ENCODE data around the gene GLCCI1. TPM values are rescaled to one million over a fixed set of nuclear protein-coding genes. Genes with fewer than 3 reads are reported as not detected.

The GLCCI1 gene
- total RNA-seq, result 25.5 TPM

DNA sequence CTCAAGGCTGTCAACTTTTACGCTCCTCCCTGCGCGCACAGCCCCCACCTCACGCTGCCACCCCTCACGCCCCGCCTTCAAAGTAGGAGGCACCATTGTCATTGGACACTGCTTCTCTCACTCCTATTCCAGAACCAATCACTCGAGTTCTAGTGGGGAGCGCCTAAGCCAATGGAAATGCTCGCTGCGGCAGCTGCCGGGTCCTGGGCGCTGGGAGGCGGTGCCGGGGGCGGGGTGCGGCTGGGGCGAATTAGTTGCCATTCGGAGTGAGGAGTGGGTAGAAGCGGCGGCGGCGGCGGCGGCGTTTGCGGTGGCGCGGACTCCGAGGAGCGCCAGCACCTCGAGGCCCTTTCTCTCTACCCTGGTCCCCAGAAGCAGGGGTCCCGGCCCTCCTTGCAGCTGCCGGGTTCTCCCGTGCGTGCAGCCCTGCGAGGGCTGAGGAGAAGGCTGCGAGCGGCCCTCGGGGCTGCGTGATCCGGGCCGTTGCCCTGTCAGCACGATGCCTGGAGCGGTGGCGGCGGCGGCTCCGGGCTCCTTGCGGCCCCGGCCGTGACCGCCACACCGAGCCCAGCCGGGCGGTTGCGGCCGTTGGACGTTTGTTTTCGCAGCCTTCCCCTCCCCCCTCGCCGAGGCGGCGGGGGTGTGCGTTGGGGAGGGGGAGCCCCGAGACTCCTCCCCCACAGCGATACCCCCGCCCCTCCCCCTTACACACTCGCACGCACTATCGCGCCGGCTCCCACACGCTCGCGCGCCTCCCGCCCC is at the start of gene GLCCI1:
GLCCI1 (plus strand) TSS at position 253 of the 762 bp plus-strand sequence. CDS start 555 bp downstream, outside the sequence.
- DNase-seq (ENCODE audit: low spot score), result peak; percentile 98

- DNase-seq (ENCODE audit: low spot score), result no peak
These were observed 49.1 kb upstream of the GLCCI1 start for GRCh38 chr7:7919449-7919945.

DNA sequence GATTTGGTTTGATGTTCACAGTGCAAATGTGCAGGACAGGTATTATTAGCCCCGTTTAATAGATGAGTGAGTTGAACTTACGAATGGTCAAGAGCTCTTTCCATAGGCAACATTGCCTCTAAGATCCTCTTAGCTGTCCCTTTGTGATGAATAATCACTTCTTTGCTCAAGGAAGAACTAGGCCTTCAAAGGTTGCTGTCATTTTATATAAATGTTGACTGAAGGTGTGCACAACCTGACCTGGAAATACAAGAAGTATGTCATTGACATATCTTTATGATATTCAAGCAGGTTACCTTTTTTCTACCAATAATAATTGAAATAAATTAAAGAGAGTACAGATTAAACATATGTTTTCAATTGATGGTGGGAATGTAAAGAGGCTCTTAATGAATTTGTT is 48.5 kb upstream of the GLCCI1 start:
- no peak for DNase-seq (ENCODE audit: low spot score)

GRCh38 chr7:7920481-7920880 is 48.1 kb upstream of the GLCCI1 start:
- no peak for DNase-seq (ENCODE audit: low spot score)

DNA sequence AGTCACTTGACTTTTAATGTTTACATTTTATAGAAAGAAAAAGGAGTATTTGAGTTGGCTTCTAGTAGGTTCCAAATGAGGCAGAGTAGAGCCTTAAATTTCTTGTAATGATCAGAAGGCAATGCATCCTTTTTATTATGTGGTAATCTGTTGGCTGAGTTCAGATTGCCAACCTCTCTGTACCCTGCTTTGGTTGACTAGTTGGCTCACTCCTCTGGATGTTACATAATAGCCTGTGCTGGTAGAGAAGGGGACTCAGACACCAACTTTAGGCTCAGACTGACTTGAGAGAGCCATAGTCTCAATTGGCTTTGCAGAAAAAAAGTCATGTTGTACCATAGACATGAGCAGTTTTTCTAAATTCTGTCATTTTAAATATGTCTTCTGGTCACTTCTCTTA is 46.8 kb upstream of the GLCCI1 start:
- DNase-seq (ENCODE audit: low spot score), result no peak

- DNase-seq (ENCODE audit: low spot score), result no peak
These were observed 45.8 kb upstream of the GLCCI1 start for GRCh38 chr7:7922684-7923385.

DNA sequence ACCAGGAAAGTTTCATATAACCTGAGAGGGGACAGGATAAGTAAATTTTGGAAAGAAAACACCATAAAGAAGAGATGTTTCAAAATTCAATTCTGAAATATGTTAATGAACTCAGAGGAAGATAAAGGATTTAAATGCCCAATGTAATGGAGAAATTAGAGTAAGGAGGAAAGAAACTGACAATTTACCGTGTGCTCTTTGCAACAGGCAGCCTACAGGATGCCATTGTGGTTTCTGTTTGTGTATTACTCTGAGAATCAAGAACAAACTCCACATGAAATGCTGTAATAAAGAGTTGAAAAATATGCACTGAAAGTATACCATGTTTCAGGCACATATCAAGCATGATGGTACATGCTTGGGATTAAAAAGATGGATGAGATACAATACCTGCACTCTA is 44.8 kb upstream of the GLCCI1 start:
- DNase-seq (ENCODE audit: low spot score), result no peak

- no peak for DNase-seq (ENCODE audit: low spot score)
These were observed 44.3 kb upstream of the GLCCI1 start for GRCh38 chr7:7924303-7924702.

DNA sequence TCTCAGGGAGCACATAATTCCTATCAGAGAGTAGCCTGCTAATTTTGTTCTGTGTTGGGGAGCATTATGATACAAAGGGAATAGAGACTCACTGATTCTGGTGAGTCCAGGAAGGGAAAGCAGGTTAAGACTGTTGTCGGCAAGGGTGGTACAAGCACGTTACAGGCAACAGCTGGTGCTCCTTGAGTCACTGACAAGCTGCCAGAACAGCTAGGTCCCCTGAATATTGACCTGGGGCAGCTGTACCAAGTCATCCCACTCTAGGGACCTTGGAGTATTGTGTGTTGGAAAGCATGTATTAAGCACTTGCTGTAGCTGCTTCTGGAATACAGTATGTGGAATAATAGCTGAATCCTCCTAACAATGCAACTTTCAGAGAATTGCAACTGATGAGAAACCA is 37.0 kb upstream of the GLCCI1 start:
- no peak for DNase-seq (ENCODE audit: low spot score)

GRCh38 chr7:7932553-7932952 is 36.0 kb upstream of the GLCCI1 start:
- no peak for DNase-seq (ENCODE audit: low spot score)

DNA sequence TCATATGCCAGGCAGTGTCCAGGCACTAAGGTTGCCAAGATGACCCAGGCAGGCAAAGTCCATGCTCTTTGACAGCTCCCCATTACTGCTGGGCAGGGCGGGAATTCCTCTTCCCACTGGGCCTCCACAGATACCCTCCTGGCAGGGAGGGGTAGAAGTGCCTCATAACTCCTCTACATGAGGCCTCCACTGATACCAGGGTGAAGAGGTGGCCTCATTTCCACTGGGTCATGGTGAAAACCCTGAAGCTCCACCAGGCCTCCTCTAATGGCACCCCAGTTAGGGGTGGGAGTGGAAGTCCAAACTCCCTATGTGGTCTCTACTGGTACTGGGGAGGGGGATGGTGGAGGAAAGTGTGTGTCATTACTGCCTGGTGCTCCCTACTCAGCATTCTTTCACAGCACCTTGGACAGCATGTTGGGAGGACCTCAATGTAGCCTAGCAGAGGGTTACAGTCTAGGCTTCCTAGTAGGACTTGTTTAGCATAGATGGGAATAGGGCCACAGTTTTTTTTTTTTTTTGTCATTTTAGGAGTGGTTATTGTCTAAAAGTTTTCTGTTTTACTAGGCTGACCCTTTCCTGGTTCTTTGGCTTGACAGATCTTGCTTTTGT is 34.6 kb upstream of the GLCCI1 start:
- no peak for DNase-seq (ENCODE audit: low spot score)

- DNase-seq (ENCODE audit: low spot score), result no peak
These were observed 33.7 kb upstream of the GLCCI1 start for GRCh38 chr7:7934945-7935344.

DNA sequence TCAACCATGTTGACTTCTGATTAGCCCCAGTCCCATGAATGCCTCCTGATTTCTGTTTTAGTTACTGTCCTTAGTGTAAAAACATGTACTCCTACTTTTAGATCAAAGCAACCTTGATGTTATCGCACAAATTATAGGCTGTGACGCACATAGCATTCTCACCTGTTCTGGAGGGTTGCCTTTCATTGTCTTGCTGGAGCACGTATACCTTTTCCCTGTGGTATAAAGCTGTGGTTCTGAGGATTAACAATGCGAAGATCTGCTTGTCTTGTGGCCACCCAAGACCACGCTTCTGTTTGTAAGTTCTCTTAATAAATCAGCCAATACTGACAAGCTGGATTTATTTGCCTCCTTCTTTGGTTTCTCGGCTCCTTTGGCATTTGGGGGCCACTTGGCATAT is 30.1 kb upstream of the GLCCI1 start:
- DNase-seq (ENCODE audit: low spot score), result no peak

DNA sequence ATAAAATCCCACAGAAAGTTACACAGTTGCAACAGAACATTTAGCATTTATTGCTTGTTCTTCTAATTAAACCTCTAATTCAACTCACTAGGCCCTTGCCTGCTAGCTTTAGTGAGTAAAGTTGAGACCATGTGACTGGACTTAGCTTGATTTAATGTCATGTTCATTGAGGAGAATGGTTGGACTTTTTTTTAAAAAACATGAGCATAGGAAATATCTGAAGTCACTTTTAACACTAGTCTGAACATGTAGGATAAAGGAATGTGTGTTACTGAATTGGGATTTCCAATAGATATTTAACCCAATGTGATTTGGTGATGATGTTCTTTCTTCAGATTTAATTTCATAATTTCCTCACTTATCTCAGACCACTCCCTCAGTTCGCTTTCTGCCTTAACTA is 24.6 kb upstream of the GLCCI1 start:
- DNase-seq (ENCODE audit: low spot score), result no peak

DNA sequence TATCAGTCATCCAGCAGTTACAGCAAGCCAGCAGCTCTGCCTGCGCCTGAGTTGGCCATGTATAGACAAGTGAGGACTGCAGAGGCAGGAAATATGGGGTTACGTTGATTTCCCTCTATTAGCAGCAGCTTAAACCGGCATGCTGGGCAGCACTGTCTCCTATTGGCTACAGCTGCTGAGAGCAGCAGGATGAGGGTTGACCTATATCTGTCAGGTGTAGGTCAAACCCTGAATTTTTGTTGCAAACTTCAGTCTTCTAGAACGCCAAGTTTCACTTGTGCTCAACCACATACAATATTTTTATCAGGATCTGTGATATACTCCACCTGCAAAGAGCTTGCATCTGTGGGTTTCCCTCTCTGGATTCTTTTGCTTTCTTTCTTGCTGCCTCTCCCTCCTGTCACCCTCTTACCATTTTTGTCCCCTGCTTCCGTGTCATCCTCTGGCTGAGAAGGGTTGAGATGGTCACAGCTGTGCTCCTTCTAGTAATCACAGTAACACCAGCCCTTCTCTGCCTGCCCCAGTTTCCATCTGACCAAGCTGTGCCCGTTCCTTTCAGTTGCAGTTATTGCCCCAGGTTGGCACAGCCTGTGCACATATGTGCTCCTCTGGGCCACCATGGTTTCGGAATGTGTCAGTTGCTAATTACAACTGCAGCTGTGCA is 23.8 kb upstream of the GLCCI1 start:
- DNase-seq (ENCODE audit: low spot score), result no peak

DNA sequence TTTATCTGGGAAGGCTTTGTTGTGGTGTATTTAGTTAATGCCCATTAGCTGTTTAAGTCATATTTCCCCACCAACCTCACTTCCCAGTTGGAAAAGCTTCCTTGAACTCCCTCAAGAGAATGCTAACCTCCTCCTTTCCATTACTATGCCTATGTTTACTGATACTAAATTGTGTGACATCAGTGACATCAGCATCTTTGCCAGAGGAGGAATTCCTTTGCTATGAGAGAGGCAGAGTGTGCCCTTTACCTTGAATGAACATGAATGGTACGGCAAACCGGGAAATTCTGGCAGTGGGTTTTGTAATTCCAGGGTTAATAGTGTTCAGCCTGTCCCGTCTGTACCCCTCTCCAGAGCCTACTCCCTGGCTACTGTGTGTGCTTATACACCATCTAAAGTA is 22.1 kb upstream of the GLCCI1 start:
- no peak for DNase-seq (ENCODE audit: low spot score)

DNA sequence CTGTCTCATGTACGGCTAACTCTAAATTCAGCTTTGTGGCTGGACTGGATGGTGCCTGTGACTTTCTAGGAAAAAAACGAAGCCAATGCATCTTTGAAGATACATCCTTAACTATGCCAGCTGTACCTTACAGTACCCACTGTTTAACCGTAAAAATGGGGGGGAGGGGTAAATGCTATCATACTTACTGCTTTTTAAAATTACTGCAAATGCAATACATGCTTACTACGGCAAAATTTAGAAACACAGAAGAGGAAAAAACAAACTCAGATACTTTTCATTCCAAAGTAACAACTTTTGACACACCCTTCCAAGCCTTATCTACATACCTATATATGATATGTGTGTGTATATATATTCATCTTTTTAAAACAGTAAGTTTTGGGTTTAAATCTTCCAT is 20.4 kb upstream of the GLCCI1 start:
- DNase-seq (ENCODE audit: low spot score), result no peak

GRCh38 chr7:7953806-7954205 is 14.8 kb upstream of the GLCCI1 start:
- no peak for DNase-seq (ENCODE audit: low spot score)

DNA sequence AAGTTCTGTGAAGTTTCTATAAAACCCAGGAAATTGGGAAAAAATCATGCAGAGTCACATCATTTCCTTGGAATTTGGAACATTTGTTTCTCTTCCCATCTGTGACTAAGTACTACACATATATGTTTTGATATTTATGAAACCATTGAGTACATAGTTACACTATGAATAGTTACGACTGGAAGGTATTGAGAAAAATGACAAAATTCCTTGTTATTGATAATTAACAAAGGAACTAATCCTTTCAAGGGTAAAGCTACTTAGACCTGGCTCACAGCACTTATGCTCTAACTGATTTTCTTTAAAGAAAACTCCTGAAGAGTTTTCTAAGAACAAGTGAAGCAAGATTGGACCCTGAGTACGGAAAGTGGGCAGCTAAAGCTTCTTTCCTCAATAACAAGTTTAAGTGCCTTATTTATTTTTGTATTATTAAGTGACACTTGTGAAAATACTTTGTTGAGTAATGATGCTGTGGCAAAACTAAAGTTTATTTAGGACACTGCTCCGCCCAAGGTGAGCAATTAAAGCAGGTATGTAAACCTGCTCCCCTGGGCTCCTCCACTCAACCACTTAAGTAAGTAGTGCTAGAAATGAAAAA is 12.0 kb upstream of the GLCCI1 start:
- DNase-seq (ENCODE audit: low spot score), result no peak

GRCh38 chr7:7957513-7957912 is 11.1 kb upstream of the GLCCI1 start:
- no peak for DNase-seq (ENCODE audit: low spot score)

DNA sequence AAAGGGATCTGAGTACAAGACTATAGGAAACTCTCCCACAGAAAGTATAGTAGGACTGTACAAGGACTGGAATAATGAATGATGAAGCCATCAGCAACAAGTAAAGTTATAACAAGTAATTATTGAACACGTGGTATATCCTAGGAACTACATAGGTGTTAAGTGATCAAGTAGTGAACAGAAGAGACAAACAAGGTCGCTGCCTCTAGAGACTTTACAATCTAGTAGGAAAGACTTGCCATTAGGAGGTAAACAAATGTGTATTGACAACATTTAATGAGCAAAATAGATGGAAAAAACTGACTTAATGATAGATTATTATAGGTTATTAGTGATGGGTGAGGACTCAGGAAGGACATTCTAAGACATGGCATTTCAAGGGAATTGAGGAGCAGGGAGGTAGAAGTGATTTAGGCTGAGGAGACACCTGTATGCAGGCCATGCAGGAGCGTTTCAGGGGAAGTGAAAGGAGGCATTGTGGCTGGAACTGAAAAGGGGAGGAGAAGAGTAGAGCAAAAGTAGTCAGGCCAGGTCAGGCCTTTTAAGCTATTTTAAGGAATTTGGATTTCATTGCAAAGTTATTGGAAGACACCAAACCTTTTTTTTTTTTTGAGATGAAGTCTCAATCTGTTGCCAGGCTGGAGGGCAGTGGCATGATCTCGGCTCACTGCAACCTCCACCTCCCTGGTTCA is 8.5 kb upstream of the GLCCI1 start:
- DNase-seq (ENCODE audit: low spot score), result no peak
